GM23338 (cell line): ENCODE measurements around the gene GRIK2.

Source experiments
- EZH2 ChIP-seq: fragments of 200-600 bp; sonication (generic); IDR thresholded peaks from one replicate; pipeline ENCODE4 v1.8.0; 2017; ENCODE audit warnings: antibody characterized with exemption, mild to moderate bottlenecking, low read depth; ENCODE audit not compliant: unreplicated experiment
- EZH2phosphoT487 ChIP-seq: fragments of 200-600 bp; sonication (generic); IDR thresholded peaks from one replicate; pipeline ENCODE4 v1.8.1; 2018; ENCODE audit warnings: antibody characterized with exemption; ENCODE audit not compliant: unreplicated experiment
- POLR2AphosphoS5 ChIP-seq: IDR thresholded peaks from 2 replicates; pipeline ENCODE4 v1.6.1; 2016; ENCODE audit warnings: antibody characterized with exemption, low read depth
- REST ChIP-seq: IDR thresholded peaks from one replicate; pipeline ENCODE4 v1.6.1; 2018; ENCODE audit warnings: antibody characterized with exemption; ENCODE audit not compliant: unreplicated experiment
- STAT1 ChIP-seq: IDR thresholded peaks from one replicate; pipeline ENCODE4 v1.6.1; 2016; ENCODE audit warnings: antibody characterized with exemption; ENCODE audit not compliant: unreplicated experiment
- ZNF331 ChIP-seq: fragments of 250-450 bp; sonication (Bioruptor Pico); IDR thresholded peaks from 2 replicates; pipeline ENCODE4 v1.5.0; 2020; ENCODE audit warnings: low read depth, mild to moderate bottlenecking, moderate library complexity
- TF ChIP-seq, protein P1 (sequence below), 2 experiments: fragments of 200-600 bp in 1 of 2; sonication (generic) in 1 of 2; conservative IDR thresholded peaks; 2 replicates each; pipeline versions ENCODE4 v1.5.1 to v1.6.1; 2016 to 2017; ENCODE audit warnings: antibody characterized with exemption in 2 of 2, low read depth in 2 of 2, mild to moderate bottlenecking in 2 of 2, moderate library complexity in 1 of 2

GRCh38 chr6:101445527-101445926, 52.0 kb downstream of the GRIK2 start:
- TF ChIP-seq, protein P1, sequence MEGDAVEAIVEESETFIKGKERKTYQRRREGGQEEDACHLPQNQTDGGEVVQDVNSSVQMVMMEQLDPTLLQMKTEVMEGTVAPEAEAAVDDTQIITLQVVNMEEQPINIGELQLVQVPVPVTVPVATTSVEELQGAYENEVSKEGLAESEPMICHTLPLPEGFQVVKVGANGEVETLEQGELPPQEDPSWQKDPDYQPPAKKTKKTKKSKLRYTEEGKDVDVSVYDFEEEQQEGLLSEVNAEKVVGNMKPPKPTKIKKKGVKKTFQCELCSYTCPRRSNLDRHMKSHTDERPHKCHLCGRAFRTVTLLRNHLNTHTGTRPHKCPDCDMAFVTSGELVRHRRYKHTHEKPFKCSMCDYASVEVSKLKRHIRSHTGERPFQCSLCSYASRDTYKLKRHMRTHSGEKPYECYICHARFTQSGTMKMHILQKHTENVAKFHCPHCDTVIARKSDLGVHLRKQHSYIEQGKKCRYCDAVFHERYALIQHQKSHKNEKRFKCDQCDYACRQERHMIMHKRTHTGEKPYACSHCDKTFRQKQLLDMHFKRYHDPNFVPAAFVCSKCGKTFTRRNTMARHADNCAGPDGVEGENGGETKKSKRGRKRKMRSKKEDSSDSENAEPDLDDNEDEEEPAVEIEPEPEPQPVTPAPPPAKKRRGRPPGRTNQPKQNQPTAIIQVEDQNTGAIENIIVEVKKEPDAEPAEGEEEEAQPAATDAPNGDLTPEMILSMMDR (conservative IDR thresholded peaks at IDR 0.05; ENCODE audit: low read depth in 2 of 2): no peak
- TF ChIP-seq POLR2AphosphoS5 (no peak), EZH2 (no peak), REST (no peak), STAT1 (no peak), ZNF331 (no peak), EZH2phosphoT487 (no peak)
